HG03139 (cell line): ENCODE results near the gene SLC25A15.
"Not testable (repeated sequence)": the region's sequence is repeated elsewhere in the genome, so short reads cannot be mapped to it uniquely, and the experiment has no call there.

Experiments used
- ATAC-seq: cut with Tn5 transposase; IDR thresholded peaks from one replicate; pipeline ENCODE4 v1.9.1; 2021; ENCODE audit not compliant: unreplicated experiment

The SLC25A15 gene

GRCh38 chr13:40780822-40781401 lies 8.5 kb upstream of the SLC25A15 start:
- no peak for ATAC-seq

GRCh38 chr13:40781717-40782116 lies 7.7 kb upstream of the SLC25A15 start:
- no peak for ATAC-seq

- not testable (repeated sequence) for ATAC-seq
Observed at GRCh38 chr13:40782971-40783370, 6.4 kb upstream of the SLC25A15 start.

GRCh38 chr13:40784540-40784939 lies 4.9 kb upstream of the SLC25A15 start:
- no peak for ATAC-seq

GRCh38 chr13:40786568-40786996 lies 2.8 kb upstream of the SLC25A15 start:
- ATAC-seq: no peak

- ATAC-seq: no peak
Observed at GRCh38 chr13:40787062-40787461, 2.3 kb upstream of the SLC25A15 start.

GRCh38 chr13:40788540-40789274 lies 704 bp upstream of the SLC25A15 start:
- ATAC-seq: not testable (repeated sequence)

- no peak for ATAC-seq
Observed at GRCh38 chr13:40790154-40790616, 774 bp downstream of the SLC25A15 start.

GRCh38 chr13:40792284-40793051 lies 3.1 kb downstream of the SLC25A15 start:
- no peak for ATAC-seq

- no peak for ATAC-seq
Observed at GRCh38 chr13:40793339-40793738, 3.9 kb downstream of the SLC25A15 start.

GRCh38 chr13:40794414-40795368 lies 5.3 kb downstream of the SLC25A15 start:
- ATAC-seq: no peak

- ATAC-seq: no peak
Observed at GRCh38 chr13:40796649-40797048, 7.2 kb downstream of the SLC25A15 start.

- ATAC-seq: no peak
Observed at GRCh38 chr13:40798380-40798779, 9.0 kb downstream of the SLC25A15 start.

- ATAC-seq: no peak
Observed at GRCh38 chr13:40799508-40799907, 10.1 kb downstream of the SLC25A15 start.

- ATAC-seq: no peak
Observed at GRCh38 chr13:40800559-40800958, 11.1 kb downstream of the SLC25A15 start.

GRCh38 chr13:40801255-40802217 lies 12.1 kb downstream of the SLC25A15 start:
- no peak for ATAC-seq

GRCh38 chr13:40803316-40803715 lies 13.9 kb downstream of the SLC25A15 start:
- ATAC-seq: no peak

GRCh38 chr13:40806241-40806640 lies 16.8 kb downstream of the SLC25A15 start:
- no peak for ATAC-seq

GRCh38 chr13:40809471-40809870 lies 20.1 kb downstream of the SLC25A15 start:
- ATAC-seq: no peak

GRCh38 chr13:40812102-40812501 lies 22.7 kb downstream of the SLC25A15 start:
- ATAC-seq: no peak
